MM.1S (cell line): ENCODE measurements around the gene KLHL35.

Experiments
- CTCF ChIP-seq: fragments of 300-600 bp; sonication (generic); IDR thresholded peaks from 2 replicates; pipeline ENCODE4 v1.5.1; 2016; ENCODE audit warnings: antibody characterized with exemption, low read length, mixed read lengths
- EZH2 ChIP-seq: fragments of 300-600 bp; sonication (generic); optimal IDR thresholded peaks from 2 replicates; pipeline ENCODE3; 2017; ENCODE audit warnings: low read depth, mild to moderate bottlenecking, antibody characterized with exemption, low read length, mixed read lengths
- EZH2phosphoT487 ChIP-seq: fragments of 300-600 bp; sonication (generic); IDR thresholded peaks from 2 replicates; pipeline ENCODE4 v1.6.1; 2018; ENCODE audit warnings: antibody characterized with exemption, low read length

GRCh38 chr11:75429902-75430713 lies 2.9 kb downstream of the KLHL35 start:
- TF ChIP-seq EZH2 (no peak), CTCF (no peak), EZH2phosphoT487 (no peak)
